Tibial artery (tissue), 4 donors: ENCODE measurements around the gene BMF.

ENCODE experiments used
- DNase-seq, 2 donors: peaks; one replicate each; pipeline ENCODE4 v3.0.0-alpha.2; 2019
- H3K27ac ChIP-seq, 2 donors: fragments of 200-600 bp; sonication (generic) in 1 of 2; 1 replicate in 1 of 2; 2 replicates in 1 of 2; pipeline ENCODE4 v1.5.1; 2018 to 2019; ENCODE audit warnings: mild to moderate bottlenecking in 1 of 2
- H3K27me3 ChIP-seq, 2 donors: fragments of 200-600 bp; sonication (generic) in 1 of 2; one replicate each; pipeline versions ENCODE4 v1.5.1 to v1.6.0; 2016 to 2019
- H3K36me3 ChIP-seq, 3 donors: fragments of 200-600 bp; sonication (generic) in 2 of 3; one replicate each; pipeline ENCODE4 v1.5.1; 2016 to 2019; ENCODE audit warnings: mild to moderate bottlenecking in 2 of 3
- H3K4me1 ChIP-seq, 4 donors: fragments of 200-600 bp; sonication (generic) in 2 of 4; 1 replicate in 3 of 4; 2 replicates in 1 of 4; pipeline ENCODE4 v1.5.1; 2016 to 2019
- H3K4me3 ChIP-seq, 2 donors: fragments of 200-600 bp; sonication (generic) in 1 of 2; 1 replicate in 1 of 2; 2 replicates in 1 of 2; pipeline ENCODE4 v1.5.1; 2018 to 2019; ENCODE audit warnings: mild to moderate bottlenecking in 2 of 2
- H3K9me3 ChIP-seq, 3 donors: fragments of 200-600 bp; sonication (generic) in 1 of 3; one replicate each; pipeline ENCODE4 v1.5.1; 2016 to 2019
- CTCF ChIP-seq, 2 experiments: fragments of 200-600 bp in 1 of 2; fragments of 450-650 bp in 1 of 2; IDR thresholded peaks; one replicate each; pipeline ENCODE4 v1.5.1; 2017 to 2019; ENCODE audit warnings: antibody characterized with exemption in 2 of 2, mild to moderate bottlenecking in 1 of 2, moderate library complexity in 1 of 2
- intact Hi-C: fragments of 100-400 bp; cut with DNase I; formaldehyde crosslinking; loops from one replicate; pipeline ENCODE4 v1.15.0; 2023; ENCODE audit warnings: low total_unique reads

The BMF gene

DNA sequence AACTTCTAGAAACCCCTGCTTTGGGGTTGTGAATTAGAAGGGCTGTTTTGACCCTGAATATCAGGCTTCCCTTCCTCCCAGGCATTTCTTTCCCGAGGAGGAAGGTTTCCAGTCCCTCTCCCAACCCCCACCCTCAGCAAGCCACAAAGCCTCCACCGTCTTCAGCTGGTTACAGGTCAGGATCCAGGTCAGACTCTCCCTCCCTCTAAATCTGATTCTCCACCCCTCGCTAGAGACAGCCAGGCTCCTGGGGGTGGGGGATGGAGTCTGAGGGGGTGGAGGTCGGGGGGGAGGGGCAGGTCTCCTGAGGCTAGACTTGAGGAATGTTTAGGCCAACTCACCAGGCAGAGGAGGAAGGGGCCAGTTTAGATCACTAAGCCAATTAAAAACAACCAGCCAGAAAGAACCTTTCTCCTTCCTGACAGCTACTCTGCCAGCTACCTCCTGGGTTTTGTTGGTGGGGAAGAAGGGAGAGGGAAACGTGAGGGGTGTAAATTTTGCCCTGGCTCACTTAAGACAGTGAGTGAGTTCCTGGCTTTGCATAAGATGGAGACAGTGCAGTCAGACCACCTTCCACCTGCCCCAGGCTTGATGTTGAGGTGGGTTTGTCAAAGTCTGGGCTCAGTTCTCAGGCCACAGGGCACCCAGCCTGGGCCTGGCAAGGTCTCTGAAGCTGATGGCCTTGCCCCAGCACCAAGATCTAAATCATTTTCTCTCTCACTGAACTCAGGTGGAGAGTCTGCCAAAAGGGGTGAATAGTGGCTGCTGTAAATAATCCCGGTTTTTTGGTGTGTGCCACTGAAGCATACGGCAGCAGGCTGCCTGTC lies 19.5 kb downstream of the BMF start:
- Histone ChIP-seq H3K36me3 (peaks cover 0 to 24% (median 4%) of the 10 kb centered on the region in 3 donors), H3K27me3 (no peaks in the 10 kb centered on the region), H3K4me3 (no peak overlapping the region), H3K9me3 (no peaks in the 10 kb centered on the region), H3K27ac (no peak overlapping the region), H3K4me1 (peaks cover 0 to 72% (median 47%) of the 10 kb centered on the region in 4 donors)
- TF ChIP-seq CTCF (IDR thresholded peaks at IDR 0.05), result no peak
- intact Hi-C loops, result no loop called here
- DNase-seq, result peak in 1 of 2 donors; percentile 28

- Histone ChIP-seq H3K27ac (no peak overlapping the region), H3K27me3 (no peaks in the 10 kb centered on the region), H3K9me3 (no peaks in the 10 kb centered on the region), H3K4me3 (no peak overlapping the region), H3K36me3 (peaks cover 0 to 24% (median 4%) of the 10 kb centered on the region in 3 donors), H3K4me1 (peaks cover 0 to 69% (median 45%) of the 10 kb centered on the region in 4 donors)
- TF ChIP-seq CTCF (IDR thresholded peaks at IDR 0.05), result no peak
- intact Hi-C loops, result no loop called here
- DNase-seq, result peak in 1 of 2 donors; percentile 70
Measured at GRCh38 chr15:40087991-40088928, 20.4 kb downstream of the BMF start.

GRCh38 chr15:40087068-40087810 lies 21.4 kb downstream of the BMF start:
- Histone ChIP-seq H3K27me3 (no peaks in the 10 kb centered on the region), H3K9me3 (no peaks in the 10 kb centered on the region), H3K36me3 (peaks cover 0 to 24% (median 4%) of the 10 kb centered on the region in 3 donors), H3K4me3 (no peak overlapping the region), H3K4me1 (peaks cover 0 to 66% (median 40%) of the 10 kb centered on the region in 4 donors), H3K27ac (no peak overlapping the region)
- peak in 1 of 2 donors; percentile 40 for DNase-seq
- intact Hi-C loops, result no loop called here
- TF ChIP-seq CTCF (IDR thresholded peaks at IDR 0.05), result no peak

DNA sequence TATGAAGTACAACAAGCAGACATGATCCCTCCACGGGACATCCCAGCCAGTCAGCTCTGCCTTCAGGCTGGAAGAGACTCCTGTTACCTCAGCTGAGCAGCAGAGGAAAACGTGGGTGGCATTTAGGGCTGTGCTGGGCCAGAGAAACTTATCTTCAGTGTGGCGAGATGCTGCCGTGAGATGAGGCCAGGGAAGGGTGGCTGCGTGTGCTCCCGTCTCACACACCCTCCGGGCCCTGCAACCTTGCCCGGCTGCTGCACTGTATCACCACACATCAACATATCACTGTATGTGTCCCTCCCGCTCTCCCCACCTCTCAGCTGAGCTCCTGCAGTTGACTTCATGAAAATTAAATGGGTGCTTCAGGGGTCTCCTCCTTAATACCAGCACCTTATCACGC lies 23.4 kb downstream of the BMF start:
- Histone ChIP-seq H3K4me1 (peaks cover 0 to 62% (median 42%) of the 10 kb centered on the region in 4 donors), H3K4me3 (no peak overlapping the region), H3K27me3 (no peaks in the 10 kb centered on the region), H3K9me3 (no peaks in the 10 kb centered on the region), H3K36me3 (peaks cover 0 to 10% (median 0%) of the 10 kb centered on the region in 3 donors), H3K27ac (no peak overlapping the region)
- DNase-seq, result no peak
- intact Hi-C loops, result no loop called here
- no peak for TF ChIP-seq CTCF (IDR thresholded peaks at IDR 0.05)

GRCh38 chr15:40084650-40085049 lies 24.0 kb downstream of the BMF start:
- peaks cover 0 to 61% (median 42%) of the 10 kb centered on the region in 4 donors for H3K4me1 ChIP-seq
- TF ChIP-seq CTCF (IDR thresholded peaks at IDR 0.05), result no peak
- peaks cover 0 to 4% (median 0%) of the 10 kb centered on the region in 3 donors for H3K36me3 ChIP-seq
- DNase-seq, result no peak
- H3K9me3 ChIP-seq, result no peaks in the 10 kb centered on the region
- no peak overlapping the region for H3K4me3 ChIP-seq
- H3K27ac ChIP-seq, result no peak overlapping the region
- H3K27me3 ChIP-seq, result no peaks in the 10 kb centered on the region
- intact Hi-C loops, result no loop called here
